Midbrain (tissue), 1 donor: ENCODE measurements around the gene DAP.
"Not testable (repeated sequence)": the region's sequence is repeated elsewhere in the genome, so short reads cannot be mapped to it uniquely, and the experiment has no call there.

Experiments
- DNase-seq: peaks from one replicate; lab custom pipeline; 2025; lab: John Stamatoyannopoulos, UW

DAP gene

GRCh38 chr5:10671041-10672008, 89.7 kb downstream of the DAP start:
- no peak for DNase-seq

GRCh38 chr5:10669983-10670382, 91.1 kb downstream of the DAP start:
- DNase-seq: no peak

- no peak for DNase-seq
Measured at GRCh38 chr5:10668697-10669096, 92.3 kb downstream of the DAP start.

GRCh38 chr5:10667431-10668057, 93.5 kb downstream of the DAP start:
- DNase-seq: no peak

- DNase-seq: no peak
Measured at GRCh38 chr5:10666531-10667299, 94.3 kb downstream of the DAP start.

GRCh38 chr5:10665799-10666198, 95.2 kb downstream of the DAP start:
- DNase-seq: no peak

- DNase-seq: not testable (repeated sequence)
Measured at GRCh38 chr5:10664180-10664769, 96.8 kb downstream of the DAP start.

- DNase-seq: peak; percentile 11
Measured at GRCh38 chr5:10663489-10664179, 97.4 kb downstream of the DAP start.

GRCh38 chr5:10662661-10663488, 98.2 kb downstream of the DAP start:
- no peak for DNase-seq

- DNase-seq: no peak
Measured at GRCh38 chr5:10662083-10662482, 99.0 kb downstream of the DAP start.

- no peak for DNase-seq
Measured at GRCh38 chr5:10661401-10661800, 99.6 kb downstream of the DAP start.

- no peak for DNase-seq
Measured at GRCh38 chr5:10660720-10661387, 100.2 kb downstream of the DAP start.

GRCh38 chr5:10660135-10660534, 100.9 kb downstream of the DAP start:
- DNase-seq: no peak

- no peak for DNase-seq
Measured at GRCh38 chr5:10658265-10658664, 102.8 kb downstream of the DAP start.

- peak; percentile 5 for DNase-seq
Measured at GRCh38 chr5:10655972-10656830, 104.8 kb downstream of the DAP start.

- DNase-seq: no peak
Measured at GRCh38 chr5:10655161-10655971, 105.7 kb downstream of the DAP start.

GRCh38 chr5:10654566-10654965, 106.5 kb downstream of the DAP start:
- no peak for DNase-seq

GRCh38 chr5:10653751-10654400, 107.2 kb downstream of the DAP start:
- DNase-seq: no peak
